GM20000 (cell line): ENCODE measurements around the gene CNMD.

Source experiments
- DNase-seq: peaks from one replicate; pipeline ENCODE4 v3.0.0; 2012; ENCODE audit warnings: low spot score
- TF ChIP-seq, protein P1 (sequence below): IDR thresholded peaks from 2 replicates; pipeline ENCODE4 v1.5.1; 2012; ENCODE audit warnings: mild to moderate bottlenecking, control low read depth; ENCODE audit errors: extremely low read depth, missing control alignments

The CNMD gene

DNA sequence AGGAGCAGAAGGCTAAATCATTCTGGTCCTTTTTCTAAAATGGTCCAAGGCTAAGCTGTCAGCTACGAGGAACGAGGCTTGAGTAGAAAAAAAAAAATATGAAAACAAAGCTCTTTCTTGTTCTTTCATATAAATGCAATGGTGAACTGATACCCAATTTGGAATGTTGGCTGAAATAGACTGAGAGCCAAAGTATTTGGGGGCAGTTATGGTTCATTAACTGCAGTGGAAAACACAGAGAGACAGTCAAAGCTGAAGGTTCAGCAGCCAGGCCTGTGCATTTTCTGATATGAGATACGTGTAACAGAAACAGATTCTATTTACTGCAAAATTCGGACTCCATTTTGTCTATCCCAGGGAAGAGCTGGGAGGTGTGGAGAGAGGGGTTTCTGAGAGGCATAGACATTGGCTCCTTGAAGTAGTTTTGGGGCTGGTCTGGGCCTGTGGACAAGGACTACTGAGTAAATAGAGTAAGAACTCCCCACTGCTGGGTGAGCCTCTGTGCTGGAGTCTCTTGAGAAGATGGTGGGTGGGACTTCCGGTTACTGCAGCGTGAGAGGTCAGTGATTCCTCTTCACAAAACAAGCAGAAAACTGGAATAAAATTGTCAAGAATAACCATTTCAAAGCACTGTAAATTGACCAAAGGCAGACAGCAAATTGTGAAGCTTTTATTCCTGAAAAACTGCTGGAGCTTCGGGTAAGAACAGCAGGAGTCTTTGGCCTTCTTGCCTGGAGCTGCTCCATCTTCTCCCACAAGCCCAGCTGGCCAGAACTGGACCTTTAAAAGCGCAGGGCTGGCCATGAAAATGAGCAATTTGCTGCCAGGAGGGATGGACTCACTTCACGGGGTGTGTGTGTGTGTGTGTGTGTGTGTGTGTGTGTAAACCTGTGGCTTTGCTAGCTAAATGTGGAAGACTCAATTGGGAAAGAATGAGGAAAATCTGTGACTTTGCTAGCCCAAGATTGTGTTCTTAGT is 43.1 kb upstream of the CNMD start:
- no peak for DNase-seq
- TF ChIP-seq, protein P1, sequence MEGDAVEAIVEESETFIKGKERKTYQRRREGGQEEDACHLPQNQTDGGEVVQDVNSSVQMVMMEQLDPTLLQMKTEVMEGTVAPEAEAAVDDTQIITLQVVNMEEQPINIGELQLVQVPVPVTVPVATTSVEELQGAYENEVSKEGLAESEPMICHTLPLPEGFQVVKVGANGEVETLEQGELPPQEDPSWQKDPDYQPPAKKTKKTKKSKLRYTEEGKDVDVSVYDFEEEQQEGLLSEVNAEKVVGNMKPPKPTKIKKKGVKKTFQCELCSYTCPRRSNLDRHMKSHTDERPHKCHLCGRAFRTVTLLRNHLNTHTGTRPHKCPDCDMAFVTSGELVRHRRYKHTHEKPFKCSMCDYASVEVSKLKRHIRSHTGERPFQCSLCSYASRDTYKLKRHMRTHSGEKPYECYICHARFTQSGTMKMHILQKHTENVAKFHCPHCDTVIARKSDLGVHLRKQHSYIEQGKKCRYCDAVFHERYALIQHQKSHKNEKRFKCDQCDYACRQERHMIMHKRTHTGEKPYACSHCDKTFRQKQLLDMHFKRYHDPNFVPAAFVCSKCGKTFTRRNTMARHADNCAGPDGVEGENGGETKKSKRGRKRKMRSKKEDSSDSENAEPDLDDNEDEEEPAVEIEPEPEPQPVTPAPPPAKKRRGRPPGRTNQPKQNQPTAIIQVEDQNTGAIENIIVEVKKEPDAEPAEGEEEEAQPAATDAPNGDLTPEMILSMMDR, result no peak

DNA sequence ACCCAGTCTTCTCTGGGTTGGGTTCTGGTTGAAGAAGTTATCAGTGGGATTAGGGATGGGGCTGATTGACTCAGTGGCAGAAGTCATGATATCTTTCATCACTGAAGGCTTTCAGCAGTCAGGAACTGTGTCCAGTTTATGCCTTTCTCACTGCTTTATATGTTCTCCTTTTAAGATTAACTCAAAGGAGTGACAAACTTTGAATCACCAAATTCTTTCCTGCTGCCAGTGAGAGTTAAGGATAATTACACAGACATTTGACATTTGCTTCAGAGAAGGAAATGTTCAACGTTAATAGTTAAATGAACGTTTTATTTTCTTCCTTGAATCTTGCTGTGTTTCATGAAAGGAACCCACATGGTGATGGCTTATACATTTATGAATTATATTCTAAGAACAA is 41.0 kb upstream of the CNMD start:
- TF ChIP-seq, protein P1, result no peak
- no peak for DNase-seq

DNA sequence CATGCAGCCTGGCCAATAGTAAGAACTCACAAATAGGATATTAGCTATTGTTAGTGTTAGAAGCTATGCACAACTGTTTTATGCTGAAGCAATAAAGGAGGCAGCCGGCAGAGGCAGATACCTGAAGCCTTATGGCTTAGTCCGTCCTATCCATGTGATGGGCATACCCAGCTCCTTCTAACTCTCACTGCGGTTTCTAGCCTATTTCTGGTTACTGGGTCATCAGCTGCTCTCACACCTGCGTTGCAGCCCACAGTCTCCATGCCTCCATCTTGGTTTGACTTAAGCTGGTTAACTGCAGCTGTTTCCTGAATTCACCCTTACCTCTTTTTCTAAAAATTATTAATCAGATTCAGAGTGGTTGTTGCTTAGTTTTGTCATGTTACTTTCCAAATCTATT is 40.5 kb upstream of the CNMD start:
- no peak for DNase-seq
- TF ChIP-seq, protein P1, result no peak

DNA sequence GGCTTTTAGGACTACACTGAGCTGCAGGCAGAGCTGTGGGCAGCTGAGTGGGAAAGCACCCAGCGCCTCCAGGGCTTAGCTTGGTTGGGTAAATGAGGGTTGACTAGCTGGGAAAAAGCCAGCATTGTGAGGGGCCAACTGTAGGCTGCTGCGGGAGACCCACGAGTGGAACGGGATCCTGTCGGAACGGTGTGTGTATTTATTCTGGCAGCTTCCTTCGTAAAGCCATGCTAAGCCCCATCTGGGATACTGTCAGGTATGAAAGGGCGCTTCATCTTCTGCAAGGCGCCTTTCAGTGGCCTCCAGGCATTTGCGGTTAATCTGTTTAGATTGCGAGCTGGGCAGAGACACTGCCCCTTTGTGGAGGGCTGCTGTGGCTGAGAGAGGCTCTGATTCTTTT is 39.5 kb upstream of the CNMD start:
- no peak for DNase-seq
- TF ChIP-seq, protein P1, result no peak

DNA sequence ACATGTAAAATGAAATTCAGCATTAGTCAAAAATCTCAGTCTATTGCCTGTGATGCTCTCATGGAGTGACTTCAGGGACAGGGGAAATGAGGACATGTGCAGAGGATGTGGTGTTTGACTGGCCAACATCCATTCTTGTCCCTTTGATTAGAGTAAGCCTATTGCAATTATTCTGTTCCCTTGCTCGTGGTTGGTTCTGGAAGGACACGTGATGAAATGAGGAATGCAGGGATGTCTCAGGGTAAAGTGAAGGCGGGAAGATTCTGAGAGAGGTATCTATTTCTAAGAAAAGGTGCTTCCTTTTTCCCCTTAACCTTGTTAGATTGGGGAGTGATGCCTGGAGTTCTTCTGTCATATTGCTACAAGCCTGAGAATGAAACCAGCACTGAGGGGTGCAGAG is 37.1 kb upstream of the CNMD start:
- DNase-seq, result no peak
- TF ChIP-seq, protein P1, result no peak

DNA sequence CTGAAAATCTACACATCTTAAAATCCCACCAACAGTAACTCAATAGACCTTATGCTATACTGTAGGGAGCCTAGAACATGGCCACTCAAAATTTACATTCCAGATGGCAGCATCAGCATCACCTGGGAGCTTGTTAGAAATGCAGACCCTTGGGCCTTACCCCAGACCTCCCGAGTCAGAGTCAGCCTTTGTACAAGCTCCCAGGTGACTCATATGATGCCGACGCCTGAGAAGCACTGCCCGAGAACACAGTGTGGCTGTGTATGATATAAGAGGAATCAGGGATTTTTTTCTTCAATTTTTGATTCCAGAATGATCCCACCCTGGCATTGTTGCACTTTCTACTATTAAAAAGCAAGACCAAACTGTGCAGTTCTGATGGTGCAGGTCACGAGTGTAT is 35.9 kb upstream of the CNMD start:
- TF ChIP-seq, protein P1, result no peak

DNA sequence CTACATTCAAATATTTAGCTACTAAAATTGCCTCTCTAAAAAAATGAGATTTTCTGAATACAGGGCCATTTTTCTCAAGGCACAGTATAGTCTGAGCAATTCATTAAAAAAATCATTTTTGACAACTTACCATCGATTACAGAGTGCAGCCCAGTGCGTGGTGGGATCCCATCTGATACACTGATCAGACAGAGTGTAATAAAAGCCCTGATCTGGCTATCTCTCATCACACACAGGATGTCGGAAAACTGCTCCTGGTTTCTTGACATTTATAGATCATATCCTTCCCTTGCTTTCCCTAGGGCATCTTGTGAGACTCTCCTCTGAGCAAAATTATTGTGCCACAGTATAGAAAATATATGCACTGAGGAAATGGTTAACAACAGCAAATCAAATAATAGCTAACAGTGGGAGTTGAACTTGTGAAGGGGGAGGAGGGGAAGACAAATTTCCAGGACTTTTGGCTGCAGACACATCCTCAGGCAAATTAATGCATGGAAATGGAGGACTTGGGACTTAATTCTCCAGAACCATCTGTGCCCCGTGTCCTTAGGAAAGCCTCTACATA is 28.4 kb upstream of the CNMD start:
- TF ChIP-seq, protein P1, result no peak
- no peak for DNase-seq

More for the DNA sequence above, 35.9 kb upstream of the CNMD start:
- no peak for DNase-seq
